ENCODE data around the gene TEKT1.
"Not testable (repeated sequence)": the region's sequence is repeated elsewhere in the genome, so short reads cannot be mapped to it uniquely, and the experiment has no call there.

Gene TEKT1

DNA sequence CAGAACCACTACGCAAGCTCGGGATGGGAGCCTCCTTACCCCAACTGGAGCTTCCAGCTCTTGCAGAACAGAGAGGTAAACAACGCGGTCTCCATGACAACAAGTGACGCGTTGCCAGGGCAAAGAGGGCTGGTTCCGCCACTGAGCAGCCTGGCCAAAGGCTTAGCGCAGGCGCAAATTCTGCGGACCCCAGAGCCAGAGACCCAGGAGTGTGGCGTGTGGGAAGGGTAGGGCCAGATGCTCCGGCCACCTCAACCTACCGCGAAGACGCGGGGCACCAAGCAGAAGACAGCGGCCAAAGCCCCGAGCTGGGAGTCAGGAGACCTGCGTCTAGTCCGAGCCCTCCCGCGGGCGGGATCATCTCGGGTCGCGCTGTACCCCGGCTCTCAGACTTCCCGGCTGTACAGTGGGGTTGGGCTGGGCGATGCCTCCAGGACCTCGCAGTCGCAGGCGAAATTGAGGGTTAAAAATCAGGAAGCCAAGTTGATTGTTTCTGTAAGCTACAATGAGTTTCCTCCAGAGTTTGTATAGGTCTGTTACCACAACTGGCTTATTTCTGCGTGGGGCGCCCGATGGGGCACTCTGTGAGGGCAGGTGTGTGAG, at the start of gene TEKT1:
TEKT1 (minus strand) TSS at position 69 of the 603 bp plus-strand sequence. CDS start 1,353 bp downstream, outside the sequence.
- peak; percentile 46 for DNase-seq (ENCODE audit: low read depth)

DNA sequence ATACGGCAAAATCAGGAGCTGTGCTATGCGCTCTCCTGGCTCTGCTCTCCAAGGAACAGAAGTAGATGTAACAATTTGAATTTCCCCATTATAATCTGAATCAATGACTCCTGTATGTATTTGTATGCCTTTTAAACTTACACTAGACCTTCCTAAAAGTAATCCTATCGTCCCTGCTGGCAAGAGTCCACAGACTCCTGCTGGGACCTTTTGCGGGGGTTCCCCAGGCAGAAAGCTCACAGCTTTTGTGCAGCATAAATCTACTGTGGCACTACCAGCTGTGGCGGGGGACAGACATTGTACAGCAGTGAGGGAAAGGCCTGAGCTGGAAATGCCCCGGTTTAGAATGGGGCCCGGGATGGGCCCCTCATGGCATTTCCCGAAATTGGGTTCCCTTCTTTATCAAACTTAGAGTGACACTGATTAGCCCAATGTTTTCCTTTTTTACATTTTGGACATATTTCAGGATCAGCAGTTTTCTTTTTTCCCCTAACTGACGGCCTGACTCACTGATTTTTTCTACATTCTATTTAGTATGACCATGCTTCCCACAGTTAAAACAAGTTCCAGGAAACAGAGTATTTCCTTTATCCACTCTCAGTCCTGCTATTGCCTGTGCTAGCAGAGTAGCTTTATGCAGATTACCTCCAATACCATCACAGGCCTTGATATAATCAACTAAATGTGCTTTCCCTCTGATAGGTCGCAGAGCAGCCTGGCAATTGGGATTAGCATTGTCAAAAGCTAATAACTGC, 47.9 kb upstream of the TEKT1 start:
- DNase-seq (ENCODE audit: low read depth) = not testable (repeated sequence)

DNA sequence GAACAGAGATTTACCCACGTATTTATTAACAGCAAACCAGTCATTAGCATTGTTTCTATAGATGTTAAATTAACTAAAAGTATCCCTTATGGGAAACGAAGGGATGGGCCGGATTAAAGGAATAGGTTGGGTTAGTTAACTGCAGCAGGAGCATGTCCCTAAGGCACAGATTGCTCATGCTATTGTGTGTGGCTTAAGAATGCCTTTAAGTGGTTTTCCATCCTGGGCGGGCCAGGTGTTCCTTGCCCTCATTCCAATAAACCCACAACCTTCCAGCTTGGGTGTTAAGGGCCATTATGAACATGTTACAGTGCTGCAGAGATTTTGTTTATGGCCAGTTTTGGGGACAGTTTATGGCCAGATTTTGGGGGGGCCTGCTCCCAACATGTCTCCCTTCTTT, 43.7 kb upstream of the TEKT1 start:
- not testable (repeated sequence) for DNase-seq (ENCODE audit: low read depth)

DNA sequence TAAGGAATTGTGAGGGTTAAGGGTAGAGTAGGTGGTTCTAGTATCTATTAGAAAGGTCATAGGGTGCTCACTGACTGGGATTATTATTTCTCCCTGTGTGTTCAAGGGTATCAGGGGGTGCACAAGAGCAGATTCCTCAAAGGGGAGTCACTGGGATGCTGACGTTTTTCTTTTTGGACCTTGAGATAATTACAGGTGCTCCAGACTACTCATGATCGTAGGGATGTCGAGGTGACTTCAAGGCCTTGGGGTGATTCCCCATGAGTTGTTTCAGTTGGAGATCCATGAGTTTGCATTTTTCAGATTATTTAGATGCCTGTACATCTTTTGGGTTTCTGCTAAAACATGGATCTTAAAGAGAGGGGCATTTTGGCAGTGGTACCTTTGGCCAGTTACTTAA, 41.4 kb upstream of the TEKT1 start:
- DNase-seq (ENCODE audit: low read depth) = no peak

DNA sequence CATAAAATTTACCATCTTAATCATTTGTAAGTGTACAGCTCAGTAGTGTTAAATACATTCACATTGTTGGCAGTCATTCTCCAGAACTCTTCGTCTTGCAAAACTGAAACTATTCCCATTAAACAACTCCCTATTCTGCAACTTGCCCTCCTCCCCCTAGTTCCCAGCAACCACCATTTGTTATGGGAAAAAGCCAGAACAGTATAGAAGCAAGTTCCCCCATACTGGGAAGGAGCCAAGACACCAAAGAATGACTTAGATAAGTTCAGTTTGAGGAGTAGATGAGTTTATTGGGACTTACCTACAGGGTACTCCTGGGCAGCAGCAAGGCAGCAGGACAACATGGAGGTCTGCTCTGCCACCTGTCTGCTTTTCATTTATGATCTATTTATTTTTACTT, 39.3 kb upstream of the TEKT1 start:
- no peak for DNase-seq (ENCODE audit: low read depth)

DNA sequence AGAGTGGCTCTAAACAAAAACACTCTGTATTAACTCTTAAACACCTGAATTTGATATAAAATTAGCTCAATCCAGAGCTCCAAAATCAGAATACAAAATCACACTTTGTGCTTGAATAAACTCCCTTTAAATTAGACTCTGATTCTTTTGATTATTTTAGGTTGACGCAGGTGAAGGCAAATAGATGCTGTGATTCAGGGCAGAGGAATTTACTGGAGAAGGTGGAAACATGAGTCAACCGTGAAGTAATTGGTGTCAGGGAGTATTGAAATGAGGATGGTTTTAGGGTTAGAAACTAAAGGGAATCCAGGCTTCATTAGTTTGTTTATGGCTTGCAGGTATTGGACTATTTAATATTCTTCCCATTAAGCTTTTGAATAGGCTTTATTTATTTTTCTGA, 37.1 kb upstream of the TEKT1 start:
- DNase-seq (ENCODE audit: low read depth) = no peak

DNA sequence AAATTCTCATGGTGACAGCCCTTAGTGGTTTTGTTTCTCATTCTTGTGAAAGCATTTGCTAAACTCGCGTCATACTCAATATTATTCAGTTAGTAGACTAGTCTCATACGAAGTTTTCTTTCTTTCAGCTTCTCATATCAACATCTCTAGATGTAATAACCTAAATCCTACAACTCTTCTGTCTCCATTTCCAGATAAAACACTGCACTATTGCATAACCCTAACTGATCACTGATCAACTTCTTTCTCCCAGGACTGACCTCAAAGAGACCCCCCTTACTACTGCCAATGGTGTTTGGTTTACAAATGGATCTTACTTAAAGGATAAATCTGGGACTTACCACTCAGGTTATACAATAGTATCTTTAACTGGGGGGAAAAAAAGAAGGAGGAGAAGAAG, 36.3 kb upstream of the TEKT1 start:
- no peak for DNase-seq (ENCODE audit: low read depth)

DNA sequence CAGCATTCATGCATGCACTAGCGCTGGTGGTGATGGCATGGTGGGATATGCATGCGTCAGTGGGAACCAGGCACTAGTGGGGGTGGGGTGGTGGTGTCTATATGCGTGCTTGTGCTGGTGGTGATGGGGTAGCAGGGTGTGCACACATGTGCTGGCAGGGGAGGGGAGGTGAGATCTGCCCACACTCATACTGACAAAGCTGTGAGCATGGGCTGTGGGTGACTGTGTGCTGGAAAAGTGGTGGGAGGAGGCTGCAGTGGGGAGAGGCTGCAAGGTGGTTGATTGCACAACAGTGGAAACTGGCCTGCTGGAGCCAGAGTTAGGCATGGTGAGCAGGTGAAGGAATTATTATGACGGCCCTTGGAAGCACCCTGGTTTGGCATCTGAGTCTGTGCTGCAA, 31.3 kb upstream of the TEKT1 start:
- no peak for DNase-seq (ENCODE audit: low read depth)

DNA sequence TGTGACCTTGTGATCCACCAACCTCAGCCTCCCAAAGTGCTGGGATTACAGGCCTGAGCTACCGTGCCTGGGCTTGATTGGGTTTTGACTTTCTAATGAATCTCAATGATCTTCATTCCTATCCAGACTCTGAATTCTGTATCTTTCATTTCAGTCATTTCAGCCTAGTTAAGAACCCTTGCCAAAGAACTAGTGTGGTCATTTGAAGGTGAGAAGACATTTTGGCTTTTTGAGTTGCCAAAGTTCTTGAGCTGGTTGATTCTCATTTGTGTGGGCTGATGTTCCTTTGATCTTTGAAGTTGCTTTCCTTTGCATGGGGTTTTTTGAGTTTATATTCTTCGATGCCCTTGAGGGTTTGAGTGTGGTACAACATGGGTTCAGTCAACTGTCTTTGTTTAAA, 30.6 kb upstream of the TEKT1 start:
- no peak for DNase-seq (ENCODE audit: low read depth)

DNA sequence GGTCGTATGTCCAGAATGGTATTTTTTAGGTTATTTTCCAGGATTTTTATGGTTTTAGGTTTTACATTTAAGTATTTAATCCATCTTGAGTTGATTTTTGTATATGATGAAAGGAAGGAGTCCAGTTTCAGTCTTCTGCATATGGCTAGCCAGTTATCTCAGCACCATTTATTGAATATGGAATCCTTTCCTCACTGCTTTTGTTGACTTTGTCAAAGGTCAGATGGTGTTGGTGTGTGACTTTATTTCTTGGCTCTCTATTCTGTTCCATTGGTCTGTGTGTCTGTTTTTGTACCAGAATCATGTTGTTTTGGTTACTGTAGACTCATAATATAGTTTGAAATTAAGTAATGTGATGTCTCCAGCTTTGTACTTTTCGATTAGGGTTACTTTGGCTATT, 26.4 kb upstream of the TEKT1 start:
- no peak for DNase-seq (ENCODE audit: low read depth)

DNA sequence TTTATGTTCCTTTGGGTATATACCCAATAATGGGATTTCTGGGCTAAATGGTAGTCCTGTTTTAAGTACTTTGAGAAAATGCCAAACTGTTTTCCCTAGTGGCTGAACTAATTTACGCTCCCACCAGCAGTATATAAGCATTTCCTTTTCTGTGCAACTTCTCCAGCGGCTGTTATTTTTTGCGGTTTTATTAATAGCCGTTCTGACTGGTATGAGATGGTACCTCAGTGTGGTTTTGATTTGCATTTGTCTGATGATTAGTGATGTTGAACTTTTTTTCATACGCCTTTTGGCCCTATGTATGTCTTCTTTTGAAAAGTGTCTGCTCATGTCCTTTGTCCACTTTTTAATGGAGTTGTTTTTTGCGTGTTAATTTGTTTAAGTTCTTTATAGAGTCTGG, 25.8 kb upstream of the TEKT1 start:
- DNase-seq (ENCODE audit: low read depth) = no peak

DNA sequence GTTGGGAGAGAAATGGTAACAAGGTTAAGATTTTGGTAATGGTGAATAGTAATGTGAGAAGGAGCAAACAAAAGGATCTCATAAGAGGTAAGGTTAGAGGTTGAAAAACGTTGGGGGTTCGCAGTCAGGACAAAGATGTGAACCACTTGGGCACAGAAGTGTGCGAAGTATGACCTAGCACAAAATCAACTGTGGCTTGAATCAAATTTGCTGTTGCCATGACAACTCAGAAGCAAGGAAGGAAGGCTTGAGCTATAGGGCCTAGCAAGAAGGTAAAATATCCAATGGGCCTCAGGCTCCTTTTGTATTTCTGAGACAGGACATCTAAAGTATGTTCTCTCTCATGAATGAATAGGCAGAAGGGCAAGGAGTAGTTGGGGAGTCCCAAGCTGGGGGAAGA, 24.5 kb upstream of the TEKT1 start:
- DNase-seq (ENCODE audit: low read depth) = no peak

DNA sequence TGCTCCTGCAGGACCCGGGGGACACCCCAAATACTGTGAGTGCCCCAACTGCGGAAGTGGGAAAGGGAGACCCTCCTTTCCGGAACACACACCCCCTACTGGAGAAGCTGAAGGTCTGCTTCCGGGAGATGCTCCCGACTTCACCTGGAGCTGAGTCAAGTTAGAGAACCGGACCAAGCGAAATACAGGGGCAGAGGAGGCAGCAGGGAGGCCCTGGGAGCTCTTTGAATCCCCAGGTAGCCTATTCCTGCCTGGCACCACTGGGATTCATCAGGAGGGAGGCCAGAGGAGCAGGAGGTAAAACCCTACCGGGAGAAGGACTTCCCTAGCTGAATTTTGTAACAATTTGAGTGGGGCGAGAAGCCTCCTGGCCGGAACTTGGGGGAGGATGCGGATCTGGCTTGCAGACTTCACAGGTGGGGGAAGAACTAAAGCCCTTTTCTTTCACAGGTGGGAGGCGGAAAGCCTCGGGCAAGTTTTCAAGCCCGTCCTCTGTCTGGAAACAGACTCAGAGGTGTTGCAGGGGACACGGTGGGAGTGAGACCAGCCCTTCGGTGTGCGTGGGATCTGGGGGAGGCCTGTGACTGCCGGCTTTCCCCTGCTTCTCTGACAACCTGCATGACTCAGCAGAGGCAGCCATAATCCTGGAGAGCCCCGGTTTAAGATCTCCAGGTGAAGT, 22.4 kb upstream of the TEKT1 start:
- DNase-seq (ENCODE audit: low read depth) = peak; percentile 3

DNA sequence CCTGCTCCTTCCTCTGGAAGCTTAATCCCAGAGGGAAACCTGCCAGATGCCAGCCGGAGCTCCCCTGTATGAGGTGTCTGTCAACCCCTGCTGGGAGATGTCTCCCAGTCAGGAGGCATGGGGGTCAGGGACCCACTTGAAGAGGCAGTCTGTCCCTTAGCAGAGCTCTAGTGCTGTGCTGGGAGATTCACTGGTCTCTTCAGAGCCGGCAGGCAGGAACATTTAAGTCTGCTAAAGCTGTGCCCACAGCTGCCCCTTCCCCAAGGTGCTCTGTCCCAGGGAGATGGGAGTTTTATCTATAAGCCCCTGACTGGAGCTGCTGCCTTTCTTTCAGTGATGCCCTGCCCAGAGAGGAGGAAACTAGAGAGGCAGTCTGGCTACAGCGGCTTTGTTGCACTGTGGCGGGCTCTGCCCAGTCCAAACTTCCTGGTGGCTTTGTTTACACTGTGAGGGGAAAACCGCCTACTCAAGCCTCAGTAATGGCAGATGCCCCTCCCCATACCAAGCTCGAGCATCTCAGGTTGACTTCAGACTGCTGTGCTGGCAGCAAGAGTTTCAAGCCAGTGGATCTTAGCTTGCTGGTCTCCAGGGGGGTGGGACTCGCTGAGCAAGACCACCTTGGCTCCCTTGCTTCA, 17.1 kb upstream of the TEKT1 start:
- not testable (repeated sequence) for DNase-seq (ENCODE audit: low read depth)

DNA sequence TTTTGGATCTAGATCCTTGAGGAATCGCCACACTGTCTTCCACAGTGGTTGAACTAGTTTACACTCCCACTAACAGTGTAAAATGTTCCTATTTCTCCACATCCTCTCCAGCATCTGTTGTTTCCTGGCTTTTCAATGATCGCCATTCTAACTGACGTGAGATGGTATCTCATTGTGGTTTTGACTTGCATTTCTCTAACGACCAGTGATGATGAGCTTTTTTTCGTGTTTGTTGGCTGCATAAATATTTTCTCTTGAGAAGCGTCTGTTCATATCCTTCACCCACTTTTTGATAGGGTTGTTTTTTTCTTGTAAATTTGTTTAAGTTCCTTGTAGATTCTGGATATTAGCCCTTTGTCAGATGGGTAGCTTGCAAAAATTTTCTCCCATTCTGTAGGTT, 14.6 kb upstream of the TEKT1 start:
- DNase-seq (ENCODE audit: low read depth) = not testable (repeated sequence)

DNA sequence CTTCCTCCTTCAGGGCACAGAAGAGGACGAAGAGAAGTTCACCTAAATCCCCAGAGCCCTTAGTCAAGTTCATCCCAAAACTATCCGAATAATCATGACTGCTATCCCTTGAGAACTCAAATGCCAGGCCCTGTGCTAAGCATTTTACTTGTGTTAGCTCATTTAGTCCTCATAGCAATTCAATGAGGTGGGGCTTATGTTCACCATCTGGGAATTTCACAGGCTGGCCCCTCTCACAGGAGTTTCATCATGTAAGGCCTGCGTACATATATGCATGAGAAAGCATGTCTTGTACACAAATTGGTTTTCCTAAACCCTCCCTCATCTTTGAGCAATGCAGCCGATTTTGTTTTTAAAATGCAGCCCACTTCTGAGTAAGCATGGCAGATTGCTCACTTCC, 12.9 kb upstream of the TEKT1 start:
- not testable (repeated sequence) for DNase-seq (ENCODE audit: low read depth)

DNA sequence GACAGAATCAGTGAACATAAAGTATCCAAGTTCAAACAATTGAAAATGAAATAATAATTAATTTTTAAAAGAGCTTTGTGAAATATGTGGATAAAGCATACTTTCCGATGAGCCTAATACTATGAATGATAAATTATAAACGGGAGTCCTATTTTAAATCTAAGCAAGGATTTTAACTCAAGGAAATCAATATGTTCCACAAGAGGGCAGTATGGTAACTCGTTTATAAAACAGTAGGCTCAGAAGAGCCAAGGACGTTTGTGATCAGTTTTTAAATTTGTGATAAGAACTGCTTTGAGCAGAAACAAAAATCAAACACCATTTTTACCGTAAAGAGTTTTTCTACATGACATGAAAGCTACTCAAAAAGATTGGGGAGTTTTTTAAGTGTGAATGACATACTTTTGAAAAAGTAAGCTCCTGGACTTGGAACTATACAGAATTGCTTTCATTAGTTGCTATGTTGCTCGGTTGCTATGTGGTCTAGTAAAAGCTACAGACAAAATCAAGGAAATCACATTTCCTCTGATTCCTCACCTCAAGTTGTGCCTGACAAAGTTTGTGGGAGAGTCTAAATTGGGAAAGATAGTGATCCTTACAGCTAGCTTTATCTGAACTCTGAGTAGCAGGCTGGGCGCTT, 11.8 kb upstream of the TEKT1 start:
- peak; percentile 48 for DNase-seq (ENCODE audit: low read depth)

DNA sequence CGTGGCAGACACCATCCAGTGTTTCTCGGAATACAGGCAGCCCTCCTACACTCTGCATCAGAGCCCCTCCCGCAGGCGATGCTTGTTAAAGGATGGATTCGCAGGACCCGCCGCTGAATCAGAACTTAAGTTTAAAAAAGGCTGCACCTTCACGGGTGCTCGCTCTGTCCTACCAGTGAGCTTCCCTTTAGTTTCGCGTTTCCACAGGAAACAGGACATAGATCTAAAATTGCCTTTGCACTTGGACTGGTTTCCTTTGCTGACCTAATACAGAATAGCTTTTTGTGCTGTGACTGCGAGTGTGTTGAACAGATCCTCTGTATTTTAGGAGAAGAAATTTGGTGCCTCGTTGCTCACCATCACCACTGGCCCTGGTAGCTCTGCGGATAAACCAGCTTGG, 10.2 kb upstream of the TEKT1 start:
- DNase-seq (ENCODE audit: low read depth) = not testable (repeated sequence)

DNA sequence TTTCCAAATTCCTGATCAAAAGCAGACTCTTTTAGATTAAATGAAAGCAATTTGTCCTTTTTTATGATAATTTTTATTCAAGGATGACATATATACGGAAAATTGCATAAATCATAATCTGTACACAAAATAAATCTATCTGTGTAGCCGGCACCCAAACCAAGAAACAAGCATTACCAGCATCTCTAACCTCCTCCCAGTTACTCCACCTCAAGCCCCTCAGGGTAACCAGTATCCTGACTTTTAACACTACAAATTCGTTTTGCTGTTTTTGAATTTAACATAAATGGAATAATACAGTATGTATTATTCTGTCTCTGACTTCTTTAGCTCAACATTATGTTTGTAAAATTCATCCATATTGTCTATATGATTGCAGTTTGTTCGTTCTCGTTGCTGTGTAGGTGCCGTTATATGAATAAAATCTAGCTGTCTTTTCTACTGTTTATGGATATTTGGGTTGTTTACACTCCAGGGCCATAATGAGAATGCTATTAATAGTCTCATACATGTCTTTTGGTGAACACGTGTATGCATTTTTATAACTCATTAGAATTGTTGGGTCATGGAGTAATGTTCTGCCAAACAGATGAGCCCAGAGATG, 1.0 kb downstream of the TEKT1 start:
- DNase-seq (ENCODE audit: low read depth) = no peak

DNA sequence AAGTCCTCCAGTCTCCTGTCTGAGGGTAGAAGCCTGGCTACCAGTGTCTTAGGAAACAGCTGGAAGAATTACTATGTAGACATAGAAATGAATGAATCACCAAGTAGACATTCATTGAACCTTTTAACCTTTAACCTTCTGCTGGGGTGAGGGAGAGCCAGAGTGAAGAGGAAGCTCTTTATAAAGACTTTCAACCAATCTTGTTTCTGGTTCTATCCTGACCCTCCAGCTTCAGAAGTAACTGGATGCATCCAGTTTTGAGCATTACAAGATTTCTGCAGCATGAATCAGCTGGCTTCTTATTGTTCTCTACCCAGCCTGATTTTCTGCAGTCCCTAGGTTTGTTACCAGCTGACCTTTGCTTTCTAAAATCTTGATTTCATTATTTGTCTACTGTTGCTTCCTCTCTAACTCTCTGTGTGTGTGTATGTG, 8.5 kb downstream of the TEKT1 start:
- DNase-seq (ENCODE audit: low read depth) = peak; percentile 36

DNA sequence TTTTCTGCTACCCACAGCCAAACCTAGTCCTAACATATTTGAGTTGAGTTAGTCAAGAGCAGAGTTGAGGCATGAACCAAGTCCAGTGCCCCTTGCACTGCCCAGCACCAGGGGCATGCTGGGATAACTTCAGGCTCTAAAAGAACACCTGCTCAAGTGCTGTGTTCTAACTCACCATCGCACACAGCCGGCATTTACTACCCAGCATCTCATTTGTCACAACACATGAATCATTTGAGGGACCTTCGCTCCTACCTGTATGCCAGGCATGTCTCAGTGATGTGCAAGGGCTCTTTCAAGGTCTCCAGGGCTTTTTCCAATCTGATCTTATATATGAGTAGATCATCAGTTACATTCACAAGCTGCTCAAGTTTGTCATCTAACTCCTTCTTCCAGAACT, 12.6 kb downstream of the TEKT1 start:
- DNase-seq (ENCODE audit: low read depth) = no peak

DNA sequence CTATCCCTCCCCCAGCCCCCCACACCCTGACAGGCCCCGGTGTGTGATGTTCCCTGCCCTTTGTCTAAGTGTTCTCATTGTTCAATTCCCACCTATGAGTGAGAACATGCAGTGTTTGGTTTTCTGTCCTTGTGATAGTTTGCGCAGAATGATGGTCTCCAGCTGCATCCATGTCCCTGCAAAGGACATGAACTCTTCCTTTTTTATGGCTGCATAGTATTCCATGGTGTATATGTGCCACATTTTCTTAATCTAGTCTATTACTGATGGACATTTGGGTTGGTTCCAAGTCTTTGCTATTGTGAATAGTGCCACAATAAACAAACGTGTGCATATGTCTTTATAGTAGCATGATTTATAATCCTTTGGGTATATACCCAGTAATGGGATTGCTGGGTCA, 15.2 kb downstream of the TEKT1 start:
- not testable (repeated sequence) for DNase-seq (ENCODE audit: low read depth)
